Stromal cell of bone marrow (primary cell): ENCODE data around the gene ATP4B.
A peak's percentile ranks its signal among the peaks of the same experiment; 100 is the strongest.

Source experiments
- DNase-seq: peaks from one replicate; pipeline ENCODE4 v3.0.0-alpha.2; 2012; ENCODE audit warnings: low read depth

Gene ATP4B

DNA sequence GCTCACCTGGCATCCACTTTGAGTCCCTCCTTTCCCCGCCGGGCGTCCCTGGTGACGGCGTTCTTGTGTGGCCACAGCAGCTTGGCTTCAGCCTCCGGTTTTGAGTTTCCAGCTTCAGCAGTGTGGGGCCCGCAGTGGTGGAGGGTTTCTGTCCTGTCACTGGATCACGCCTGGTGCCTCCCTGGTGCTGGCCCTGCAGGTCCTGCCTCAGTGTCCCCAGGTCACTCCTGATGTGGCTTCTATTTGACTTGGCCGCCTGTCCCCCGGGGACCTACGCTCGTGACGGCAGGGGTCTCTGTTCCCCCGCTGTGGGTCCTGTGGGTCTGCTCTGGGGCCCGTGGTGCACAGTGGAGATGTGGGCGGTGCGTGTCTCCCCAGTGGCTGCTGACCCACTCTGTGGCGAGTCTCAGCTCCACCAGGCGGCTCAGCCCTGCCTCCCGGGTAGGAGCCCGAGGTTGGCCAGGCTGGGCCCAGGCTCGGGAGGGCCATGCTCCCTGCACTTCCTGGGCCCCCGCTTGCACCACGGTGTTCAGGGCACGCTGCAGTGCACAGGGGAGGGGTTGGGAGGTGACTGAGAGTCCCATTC lies 1.9 kb downstream of the ATP4B start:
- DNase-seq: no peak

- DNase-seq: no peak
Measured at GRCh38 chr13:113655346-113656002, 2.5 kb downstream of the ATP4B start.

- DNase-seq: no peak
Measured at GRCh38 chr13:113654591-113655345, 3.2 kb downstream of the ATP4B start.

- DNase-seq: no peak
Measured at GRCh38 chr13:113654175-113654560, 3.8 kb downstream of the ATP4B start.

- no peak for DNase-seq
Measured at GRCh38 chr13:113653264-113654174, 4.5 kb downstream of the ATP4B start.

GRCh38 chr13:113652404-113653263 lies 5.4 kb downstream of the ATP4B start:
- no peak for DNase-seq

DNA sequence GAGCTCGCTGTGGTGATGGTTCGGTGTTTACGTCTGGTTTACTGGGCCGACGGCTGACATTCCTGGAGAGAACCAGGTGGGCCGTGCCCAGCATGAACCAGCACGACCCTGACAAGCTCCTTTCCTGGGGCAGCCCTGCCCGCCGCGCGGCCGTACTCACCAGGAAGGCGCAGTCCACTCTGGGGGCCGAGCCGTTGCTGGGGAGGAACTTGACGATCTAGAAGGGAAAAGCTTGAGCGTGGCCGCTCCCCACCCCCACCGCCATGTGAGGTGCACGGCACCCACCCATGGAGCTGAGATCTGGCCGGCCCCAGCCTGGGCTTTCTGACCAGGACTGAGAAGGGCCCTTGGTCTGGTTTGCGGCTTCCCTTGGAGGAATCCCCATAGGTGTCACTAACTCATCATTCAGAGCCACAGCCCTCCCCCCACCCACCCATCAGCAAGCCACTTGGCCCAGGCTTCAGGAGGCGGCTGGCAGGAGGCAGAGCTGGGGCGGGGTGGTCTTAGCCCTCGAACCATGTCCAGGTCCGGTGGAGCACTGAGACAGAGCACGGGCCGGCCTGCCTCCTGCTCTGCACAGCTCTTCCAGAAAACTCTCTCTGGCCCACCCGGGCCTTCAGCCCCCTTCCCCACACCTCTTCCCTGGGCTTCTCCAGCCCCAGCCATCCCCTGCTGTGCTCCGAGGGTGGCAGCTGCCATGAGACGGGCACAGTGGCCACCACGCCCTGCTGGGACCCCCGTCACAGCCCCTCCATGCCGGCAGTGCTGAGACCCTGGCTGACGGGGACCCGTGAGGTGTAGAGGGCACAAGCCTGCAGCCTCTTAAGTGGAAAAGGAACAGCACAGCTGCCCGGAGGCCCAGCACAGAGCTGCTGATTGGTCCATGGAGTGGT lies 6.2 kb downstream of the ATP4B start:
- no peak for DNase-seq

GRCh38 chr13:113650731-113651148 lies 7.3 kb downstream of the ATP4B start:
- DNase-seq: no peak

DNA sequence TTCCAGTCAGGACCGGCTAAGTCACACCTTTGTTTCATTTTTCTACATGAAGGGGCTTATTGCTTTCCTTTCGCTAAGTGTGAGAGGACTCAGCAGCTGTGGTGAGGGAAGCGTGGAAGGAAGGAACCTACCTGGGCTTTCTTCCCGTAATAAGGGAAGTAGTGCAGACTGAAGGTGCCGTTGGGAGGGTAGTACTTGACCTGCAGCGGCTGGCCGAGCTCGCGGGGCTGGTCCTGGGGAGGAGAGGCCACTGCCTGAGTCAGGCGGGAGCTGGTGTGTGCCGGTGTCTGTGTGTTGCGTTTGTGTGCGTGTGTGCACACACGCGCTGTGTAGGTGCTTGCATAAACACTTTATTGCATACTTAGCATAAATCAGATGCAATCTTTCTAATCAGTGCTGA lies 7.7 kb downstream of the ATP4B start:
- DNase-seq: no peak

- DNase-seq: no peak
Measured at GRCh38 chr13:113649212-113649611, 8.8 kb downstream of the ATP4B start.

DNA sequence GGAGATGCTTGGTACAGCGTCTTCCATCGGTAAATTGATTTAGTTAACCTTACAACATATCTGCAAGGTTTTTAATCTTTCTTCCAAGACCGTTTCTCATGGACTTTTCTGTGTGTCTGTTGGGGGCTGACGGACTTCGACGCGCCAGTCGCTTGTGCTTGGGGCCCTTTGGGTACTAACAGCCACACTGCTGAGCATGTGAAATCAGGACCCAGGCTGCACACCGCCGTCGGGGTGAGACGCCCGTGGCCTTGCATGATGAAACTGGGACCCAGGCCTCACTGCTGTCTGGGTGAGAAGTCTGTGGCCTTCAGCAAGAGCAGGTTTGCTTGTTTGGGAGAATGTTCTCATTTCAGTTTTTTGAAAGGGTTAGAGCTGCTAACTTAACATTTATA lies 9.8 kb downstream of the ATP4B start:
- no peak for DNase-seq

- peak; percentile 21 for DNase-seq
Measured at GRCh38 chr13:113647351-113648215, 10.4 kb downstream of the ATP4B start.

GRCh38 chr13:113646921-113647340 lies 11.1 kb downstream of the ATP4B start:
- no peak for DNase-seq

GRCh38 chr13:113646376-113646775 lies 11.6 kb downstream of the ATP4B start:
- no peak for DNase-seq

DNA sequence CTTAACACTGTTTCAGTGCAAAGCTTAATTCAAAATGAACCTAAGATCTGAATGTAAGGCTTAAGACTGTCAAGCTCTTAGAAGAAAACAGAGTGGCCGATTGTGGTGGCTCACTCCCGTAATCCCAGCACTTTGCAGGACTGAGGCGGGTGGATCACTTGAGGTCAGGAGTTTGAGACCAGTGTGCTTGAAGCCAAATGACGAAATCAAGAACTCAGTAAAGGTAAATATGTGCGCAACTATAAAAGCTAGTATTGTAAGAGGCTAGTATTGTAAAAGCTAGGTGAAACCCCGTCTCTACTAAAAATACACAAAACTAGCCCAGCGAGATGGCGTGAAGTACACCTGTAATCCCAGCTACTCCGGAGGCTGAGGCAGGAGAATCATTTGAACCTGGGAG lies 12.7 kb downstream of the ATP4B start:
- DNase-seq: no peak

DNA sequence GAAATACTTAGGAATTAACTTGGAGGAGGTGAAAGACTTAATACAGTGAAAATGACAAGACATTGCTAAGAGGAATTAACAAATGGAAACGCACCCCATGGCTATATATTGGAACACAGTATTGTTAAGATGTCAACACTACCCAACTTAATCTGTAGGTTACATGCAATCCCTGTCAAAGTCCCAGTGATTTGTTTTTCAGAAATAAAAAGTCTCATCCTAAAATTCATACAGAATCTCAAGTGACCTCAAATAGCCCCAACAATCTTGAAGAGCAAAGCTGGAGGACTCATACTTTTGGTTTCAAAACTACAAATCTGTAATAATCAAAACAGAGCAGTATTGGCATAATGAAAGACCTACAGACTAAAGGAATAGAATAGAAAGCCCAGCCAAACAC lies 13.2 kb downstream of the ATP4B start:
- no peak for DNase-seq

GRCh38 chr13:113643593-113643992 lies 14.4 kb downstream of the ATP4B start:
- DNase-seq: no peak

GRCh38 chr13:113642563-113642962 lies 15.4 kb downstream of the ATP4B start:
- no peak for DNase-seq

- no peak for DNase-seq
Measured at GRCh38 chr13:113641426-113641825, 16.6 kb downstream of the ATP4B start.
